ENCODE measurements around the gene MAP2K5.

MAP2K5 gene

DNA sequence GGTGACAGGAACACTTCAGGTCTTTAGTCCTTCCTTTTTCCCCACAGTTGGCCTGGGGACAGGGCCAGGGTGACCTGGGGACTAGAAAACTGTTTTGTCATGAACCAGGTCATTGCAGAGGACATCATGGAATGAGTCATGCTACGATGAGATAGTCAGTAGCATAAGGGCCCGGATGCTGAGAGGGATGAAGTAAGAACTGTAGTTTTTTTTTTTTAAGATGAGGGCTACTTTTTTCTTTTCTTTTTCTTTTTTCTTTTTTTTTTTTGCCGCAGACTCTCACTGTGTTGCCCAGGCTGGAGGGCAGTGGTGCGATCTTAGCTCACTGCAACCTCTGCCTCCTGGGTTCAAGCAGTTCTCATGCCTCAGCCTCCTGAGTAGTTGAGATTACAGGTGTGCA, 8.0 kb downstream of the MAP2K5 start (continued):
- no peak for TF ChIP-seq MZF1 (tag by site-specific recombination; IDR thresholded peaks at IDR 0.05; ENCODE audit: borderline replicate concordance)
- no peak for TF ChIP-seq SALL2 (tag by site-specific recombination; IDR thresholded peaks at IDR 0.05; ENCODE audit: borderline replicate concordance)
- TF ChIP-seq SP3 (tag by site-specific recombination; IDR thresholded peaks at IDR 0.05) = no peak
- TF ChIP-seq ZFP37 (tag by site-specific recombination; IDR thresholded peaks at IDR 0.05) = 0 out of 2 replicates have a peak, but pooled peaks have one; percentile 13
- peak; percentile 69 for TF ChIP-seq ZEB2 (tag by site-specific recombination; IDR thresholded peaks at IDR 0.05)
- TF ChIP-seq ZNF335 (tag by site-specific recombination; conservative IDR thresholded peaks at IDR 0.05) = no peak; the same call in 1 of the 2 replicates
- TF ChIP-seq, protein P1, sequence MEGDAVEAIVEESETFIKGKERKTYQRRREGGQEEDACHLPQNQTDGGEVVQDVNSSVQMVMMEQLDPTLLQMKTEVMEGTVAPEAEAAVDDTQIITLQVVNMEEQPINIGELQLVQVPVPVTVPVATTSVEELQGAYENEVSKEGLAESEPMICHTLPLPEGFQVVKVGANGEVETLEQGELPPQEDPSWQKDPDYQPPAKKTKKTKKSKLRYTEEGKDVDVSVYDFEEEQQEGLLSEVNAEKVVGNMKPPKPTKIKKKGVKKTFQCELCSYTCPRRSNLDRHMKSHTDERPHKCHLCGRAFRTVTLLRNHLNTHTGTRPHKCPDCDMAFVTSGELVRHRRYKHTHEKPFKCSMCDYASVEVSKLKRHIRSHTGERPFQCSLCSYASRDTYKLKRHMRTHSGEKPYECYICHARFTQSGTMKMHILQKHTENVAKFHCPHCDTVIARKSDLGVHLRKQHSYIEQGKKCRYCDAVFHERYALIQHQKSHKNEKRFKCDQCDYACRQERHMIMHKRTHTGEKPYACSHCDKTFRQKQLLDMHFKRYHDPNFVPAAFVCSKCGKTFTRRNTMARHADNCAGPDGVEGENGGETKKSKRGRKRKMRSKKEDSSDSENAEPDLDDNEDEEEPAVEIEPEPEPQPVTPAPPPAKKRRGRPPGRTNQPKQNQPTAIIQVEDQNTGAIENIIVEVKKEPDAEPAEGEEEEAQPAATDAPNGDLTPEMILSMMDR (tag by site-specific recombination; IDR thresholded peaks at IDR 0.05) = no peak
- no peak for TF ChIP-seq ZNF16 (tag by site-specific recombination; IDR thresholded peaks at IDR 0.05; ENCODE audit: low read depth)
- TF ChIP-seq, protein P2, sequence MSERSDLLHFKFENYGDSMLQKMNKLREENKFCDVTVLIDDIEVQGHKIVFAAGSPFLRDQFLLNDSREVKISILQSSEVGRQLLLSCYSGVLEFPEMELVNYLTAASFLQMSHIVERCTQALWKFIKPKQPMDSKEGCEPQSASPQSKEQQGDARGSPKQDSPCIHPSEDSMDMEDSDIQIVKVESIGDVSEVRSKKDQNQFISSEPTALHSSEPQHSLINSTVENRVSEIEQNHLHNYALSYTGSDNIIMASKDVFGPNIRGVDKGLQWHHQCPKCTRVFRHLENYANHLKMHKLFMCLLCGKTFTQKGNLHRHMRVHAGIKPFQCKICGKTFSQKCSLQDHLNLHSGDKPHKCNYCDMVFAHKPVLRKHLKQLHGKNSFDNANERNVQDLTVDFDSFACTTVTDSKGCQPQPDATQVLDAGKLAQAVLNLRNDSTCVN (tag by site-specific recombination; optimal IDR thresholded peaks at IDR 0.05) = no peak
- no peak for TF ChIP-seq SP2 (tag by site-specific recombination; IDR thresholded peaks at IDR 0.05)
- TF ChIP-seq IKZF3 (tag by site-specific recombination; IDR thresholded peaks at IDR 0.05) = no peak
- no peak for TF ChIP-seq ZNF623 (tag by site-specific recombination; IDR thresholded peaks at IDR 0.05)
- TF ChIP-seq, protein P3, sequence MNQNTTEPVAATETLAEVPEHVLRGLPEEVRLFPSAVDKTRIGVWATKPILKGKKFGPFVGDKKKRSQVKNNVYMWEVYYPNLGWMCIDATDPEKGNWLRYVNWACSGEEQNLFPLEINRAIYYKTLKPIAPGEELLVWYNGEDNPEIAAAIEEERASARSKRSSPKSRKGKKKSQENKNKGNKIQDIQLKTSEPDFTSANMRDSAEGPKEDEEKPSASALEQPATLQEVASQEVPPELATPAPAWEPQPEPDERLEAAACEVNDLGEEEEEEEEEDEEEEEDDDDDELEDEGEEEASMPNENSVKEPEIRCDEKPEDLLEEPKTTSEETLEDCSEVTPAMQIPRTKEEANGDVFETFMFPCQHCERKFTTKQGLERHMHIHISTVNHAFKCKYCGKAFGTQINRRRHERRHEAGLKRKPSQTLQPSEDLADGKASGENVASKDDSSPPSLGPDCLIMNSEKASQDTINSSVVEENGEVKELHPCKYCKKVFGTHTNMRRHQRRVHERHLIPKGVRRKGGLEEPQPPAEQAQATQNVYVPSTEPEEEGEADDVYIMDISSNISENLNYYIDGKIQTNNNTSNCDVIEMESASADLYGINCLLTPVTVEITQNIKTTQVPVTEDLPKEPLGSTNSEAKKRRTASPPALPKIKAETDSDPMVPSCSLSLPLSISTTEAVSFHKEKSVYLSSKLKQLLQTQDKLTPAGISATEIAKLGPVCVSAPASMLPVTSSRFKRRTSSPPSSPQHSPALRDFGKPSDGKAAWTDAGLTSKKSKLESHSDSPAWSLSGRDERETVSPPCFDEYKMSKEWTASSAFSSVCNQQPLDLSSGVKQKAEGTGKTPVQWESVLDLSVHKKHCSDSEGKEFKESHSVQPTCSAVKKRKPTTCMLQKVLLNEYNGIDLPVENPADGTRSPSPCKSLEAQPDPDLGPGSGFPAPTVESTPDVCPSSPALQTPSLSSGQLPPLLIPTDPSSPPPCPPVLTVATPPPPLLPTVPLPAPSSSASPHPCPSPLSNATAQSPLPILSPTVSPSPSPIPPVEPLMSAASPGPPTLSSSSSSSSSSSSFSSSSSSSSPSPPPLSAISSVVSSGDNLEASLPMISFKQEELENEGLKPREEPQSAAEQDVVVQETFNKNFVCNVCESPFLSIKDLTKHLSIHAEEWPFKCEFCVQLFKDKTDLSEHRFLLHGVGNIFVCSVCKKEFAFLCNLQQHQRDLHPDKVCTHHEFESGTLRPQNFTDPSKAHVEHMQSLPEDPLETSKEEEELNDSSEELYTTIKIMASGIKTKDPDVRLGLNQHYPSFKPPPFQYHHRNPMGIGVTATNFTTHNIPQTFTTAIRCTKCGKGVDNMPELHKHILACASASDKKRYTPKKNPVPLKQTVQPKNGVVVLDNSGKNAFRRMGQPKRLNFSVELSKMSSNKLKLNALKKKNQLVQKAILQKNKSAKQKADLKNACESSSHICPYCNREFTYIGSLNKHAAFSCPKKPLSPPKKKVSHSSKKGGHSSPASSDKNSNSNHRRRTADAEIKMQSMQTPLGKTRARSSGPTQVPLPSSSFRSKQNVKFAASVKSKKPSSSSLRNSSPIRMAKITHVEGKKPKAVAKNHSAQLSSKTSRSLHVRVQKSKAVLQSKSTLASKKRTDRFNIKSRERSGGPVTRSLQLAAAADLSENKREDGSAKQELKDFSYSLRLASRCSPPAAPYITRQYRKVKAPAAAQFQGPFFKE (tag by site-specific recombination; IDR thresholded peaks at IDR 0.05; ENCODE audit: borderline replicate concordance) = no peak
- no peak for TF ChIP-seq ZNF670 (tag by site-specific recombination; IDR thresholded peaks at IDR 0.05; ENCODE audit: low read depth)
- TF ChIP-seq ZNF133 (tag by site-specific recombination; IDR thresholded peaks at IDR 0.05) = no peak
- no peak for TF ChIP-seq ZNF311 (tag by site-specific recombination; IDR thresholded peaks at IDR 0.05; ENCODE audit: borderline replicate concordance)
- no peak for TF ChIP-seq ZNF239 (tag by site-specific recombination; IDR thresholded peaks at IDR 0.05)
- TF ChIP-seq KLF10 (tag by site-specific recombination; IDR thresholded peaks at IDR 0.05) = no peak
- peak; percentile 53; the same call in 1 of the 2 replicates for TF ChIP-seq ZNF24 (tag by site-specific recombination; IDR thresholded peaks at IDR 0.05)
- TF ChIP-seq ZNF792 (tag by site-specific recombination; IDR thresholded peaks at IDR 0.05) = no peak
- peak; percentile 49 for TF ChIP-seq ZNF366 (tag by site-specific recombination; conservative IDR thresholded peaks at IDR 0.05)
- TF ChIP-seq ZFHX2 (tag by site-specific recombination; conservative IDR thresholded peaks at IDR 0.05) = no peak
- TF ChIP-seq, protein P4, sequence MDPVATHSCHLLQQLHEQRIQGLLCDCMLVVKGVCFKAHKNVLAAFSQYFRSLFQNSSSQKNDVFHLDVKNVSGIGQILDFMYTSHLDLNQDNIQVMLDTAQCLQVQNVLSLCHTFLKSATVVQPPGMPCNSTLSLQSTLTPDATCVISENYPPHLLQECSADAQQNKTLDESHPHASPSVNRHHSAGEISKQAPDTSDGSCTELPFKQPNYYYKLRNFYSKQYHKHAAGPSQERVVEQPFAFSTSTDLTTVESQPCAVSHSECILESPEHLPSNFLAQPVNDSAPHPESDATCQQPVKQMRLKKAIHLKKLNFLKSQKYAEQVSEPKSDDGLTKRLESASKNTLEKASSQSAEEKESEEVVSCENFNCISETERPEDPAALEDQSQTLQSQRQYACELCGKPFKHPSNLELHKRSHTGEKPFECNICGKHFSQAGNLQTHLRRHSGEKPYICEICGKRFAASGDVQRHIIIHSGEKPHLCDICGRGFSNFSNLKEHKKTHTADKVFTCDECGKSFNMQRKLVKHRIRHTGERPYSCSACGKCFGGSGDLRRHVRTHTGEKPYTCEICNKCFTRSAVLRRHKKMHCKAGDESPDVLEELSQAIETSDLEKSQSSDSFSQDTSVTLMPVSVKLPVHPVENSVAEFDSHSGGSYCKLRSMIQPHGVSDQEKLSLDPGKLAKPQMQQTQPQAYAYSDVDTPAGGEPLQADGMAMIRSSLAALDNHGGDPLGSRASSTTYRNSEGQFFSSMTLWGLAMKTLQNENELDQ (tag by site-specific recombination; IDR thresholded peaks at IDR 0.05; ENCODE audit: low read depth) = no peak
- TF ChIP-seq ZNF426 (tag by site-specific recombination; IDR thresholded peaks at IDR 0.05) = no peak
- TF ChIP-seq ZNF138 (tag by site-specific recombination; IDR thresholded peaks at IDR 0.05; ENCODE audit: borderline replicate concordance) = no peak
- no peak for TF ChIP-seq ZNF530 (tag by site-specific recombination; IDR thresholded peaks at IDR 0.05; ENCODE audit: low read depth)
- TF ChIP-seq ZNF600 (tag by site-specific recombination; IDR thresholded peaks at IDR 0.05) = peak; percentile 64
- no peak for TF ChIP-seq ZNF501 (tag by site-specific recombination; IDR thresholded peaks at IDR 0.05)
- TF ChIP-seq, protein P5, sequence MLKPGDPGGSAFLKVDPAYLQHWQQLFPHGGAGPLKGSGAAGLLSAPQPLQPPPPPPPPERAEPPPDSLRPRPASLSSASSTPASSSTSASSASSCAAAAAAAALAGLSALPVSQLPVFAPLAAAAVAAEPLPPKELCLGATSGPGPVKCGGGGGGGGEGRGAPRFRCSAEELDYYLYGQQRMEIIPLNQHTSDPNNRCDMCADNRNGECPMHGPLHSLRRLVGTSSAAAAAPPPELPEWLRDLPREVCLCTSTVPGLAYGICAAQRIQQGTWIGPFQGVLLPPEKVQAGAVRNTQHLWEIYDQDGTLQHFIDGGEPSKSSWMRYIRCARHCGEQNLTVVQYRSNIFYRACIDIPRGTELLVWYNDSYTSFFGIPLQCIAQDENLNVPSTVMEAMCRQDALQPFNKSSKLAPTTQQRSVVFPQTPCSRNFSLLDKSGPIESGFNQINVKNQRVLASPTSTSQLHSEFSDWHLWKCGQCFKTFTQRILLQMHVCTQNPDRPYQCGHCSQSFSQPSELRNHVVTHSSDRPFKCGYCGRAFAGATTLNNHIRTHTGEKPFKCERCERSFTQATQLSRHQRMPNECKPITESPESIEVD (tag by site-specific recombination; IDR thresholded peaks at IDR 0.05) = peak; percentile 7; the same call in 1 of the 2 replicates
